Activated T-cell treated with anti-CD3 and anti-CD28 coated beads, Interleukin-2, amount 50 U/mL, for 48 hours (primary cell): Measurements from ENCODE around the gene JMJD1C.
"Not testable (repeated sequence)": the region's sequence is repeated elsewhere in the genome, so short reads cannot be mapped to it uniquely, and the experiment has no call there.

ENCODE experiments used
- DNase-seq, 2 experiments: peaks; one replicate each; pipeline ENCODE4 v3.0.0-alpha.2; 2020

JMJD1C gene

DNA sequence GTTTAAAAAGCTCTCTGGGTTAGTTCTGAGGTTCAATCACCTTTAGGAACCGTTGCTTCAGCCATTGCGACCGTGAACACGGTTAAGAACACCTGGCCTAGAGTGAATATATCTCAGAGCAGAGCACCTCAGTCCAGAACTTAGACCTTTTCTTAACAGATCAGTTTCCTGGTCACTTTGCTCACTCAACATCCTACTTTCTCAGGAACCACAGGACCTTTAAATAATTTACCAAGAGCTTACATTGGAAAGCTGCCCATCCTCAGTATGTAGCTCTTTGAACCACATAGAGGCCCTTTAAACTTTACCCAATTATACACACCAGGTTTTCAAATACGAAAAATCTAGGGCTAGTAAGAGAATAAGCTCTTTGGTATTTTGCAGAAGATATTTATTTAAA, 179.4 kb downstream of the JMJD1C start:
- DNase-seq = no peak

- DNase-seq = not testable (repeated sequence)
Measured at GRCh38 chr10:63283901-63284300, 181.9 kb downstream of the JMJD1C start.

DNA sequence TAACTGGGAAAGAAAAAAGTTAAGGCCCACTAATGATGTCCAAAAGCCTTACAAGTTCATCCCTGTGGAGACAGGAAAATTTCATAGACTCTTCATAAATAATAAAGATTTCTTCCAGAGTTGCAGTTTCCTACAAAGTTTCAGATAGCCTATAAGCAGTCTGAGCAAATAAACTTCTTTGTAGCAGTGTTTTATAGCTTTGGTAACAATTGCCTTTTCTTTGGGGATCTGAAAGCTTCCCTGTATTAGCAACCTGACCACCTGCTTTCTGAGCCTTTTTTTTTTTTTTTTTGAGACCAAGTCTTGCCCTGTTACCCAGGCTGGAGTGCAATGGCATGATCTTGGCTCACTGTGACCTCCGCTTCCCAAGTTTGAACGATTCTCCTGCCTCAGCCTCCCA, 182.7 kb downstream of the JMJD1C start:
- no peak for DNase-seq

- no peak for DNase-seq
Measured at GRCh38 chr10:63281967-63282366, 183.8 kb downstream of the JMJD1C start.

- no peak for DNase-seq
Measured at GRCh38 chr10:63280386-63280785, 185.4 kb downstream of the JMJD1C start.

GRCh38 chr10:63275094-63275493, 190.7 kb downstream of the JMJD1C start:
- no peak for DNase-seq

GRCh38 chr10:63273577-63273976, 192.2 kb downstream of the JMJD1C start:
- no peak for DNase-seq

GRCh38 chr10:63268798-63269503, 196.8 kb downstream of the JMJD1C start:
- DNase-seq = peak; percentile 79 to 81

DNA sequence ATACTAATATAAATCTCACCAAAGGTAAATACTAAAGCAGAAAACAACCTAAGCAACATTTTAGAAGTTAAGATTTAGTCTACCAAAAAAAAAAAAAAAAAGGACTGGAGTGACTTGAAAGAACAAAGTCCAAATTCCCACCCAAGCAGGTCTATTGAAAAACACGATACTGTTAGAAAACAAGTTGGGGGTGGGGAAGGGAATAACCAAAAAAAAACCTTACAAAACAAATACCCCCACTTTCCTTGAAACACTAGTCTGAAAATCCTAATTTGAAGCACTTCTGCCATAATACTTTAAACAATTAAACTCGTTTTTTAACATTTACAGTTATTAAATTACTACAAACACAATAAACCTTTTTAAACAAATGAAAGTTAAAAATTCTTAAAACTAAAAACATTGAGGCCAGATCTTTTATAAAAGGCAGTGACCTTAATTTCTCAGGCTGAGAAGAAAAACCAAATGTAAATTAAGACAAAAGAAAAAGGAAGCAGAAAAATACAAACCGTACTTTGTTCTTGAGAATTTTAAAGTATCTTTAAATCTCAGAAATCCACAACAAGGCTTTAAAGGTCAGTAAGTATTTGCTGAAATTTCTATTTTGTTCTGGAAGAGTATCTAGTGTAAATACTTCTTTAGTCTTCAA, 197.5 kb downstream of the JMJD1C start:
- DNase-seq = no peak

GRCh38 chr10:63267414-63268148, 198.2 kb downstream of the JMJD1C start:
- DNase-seq = no peak

DNA sequence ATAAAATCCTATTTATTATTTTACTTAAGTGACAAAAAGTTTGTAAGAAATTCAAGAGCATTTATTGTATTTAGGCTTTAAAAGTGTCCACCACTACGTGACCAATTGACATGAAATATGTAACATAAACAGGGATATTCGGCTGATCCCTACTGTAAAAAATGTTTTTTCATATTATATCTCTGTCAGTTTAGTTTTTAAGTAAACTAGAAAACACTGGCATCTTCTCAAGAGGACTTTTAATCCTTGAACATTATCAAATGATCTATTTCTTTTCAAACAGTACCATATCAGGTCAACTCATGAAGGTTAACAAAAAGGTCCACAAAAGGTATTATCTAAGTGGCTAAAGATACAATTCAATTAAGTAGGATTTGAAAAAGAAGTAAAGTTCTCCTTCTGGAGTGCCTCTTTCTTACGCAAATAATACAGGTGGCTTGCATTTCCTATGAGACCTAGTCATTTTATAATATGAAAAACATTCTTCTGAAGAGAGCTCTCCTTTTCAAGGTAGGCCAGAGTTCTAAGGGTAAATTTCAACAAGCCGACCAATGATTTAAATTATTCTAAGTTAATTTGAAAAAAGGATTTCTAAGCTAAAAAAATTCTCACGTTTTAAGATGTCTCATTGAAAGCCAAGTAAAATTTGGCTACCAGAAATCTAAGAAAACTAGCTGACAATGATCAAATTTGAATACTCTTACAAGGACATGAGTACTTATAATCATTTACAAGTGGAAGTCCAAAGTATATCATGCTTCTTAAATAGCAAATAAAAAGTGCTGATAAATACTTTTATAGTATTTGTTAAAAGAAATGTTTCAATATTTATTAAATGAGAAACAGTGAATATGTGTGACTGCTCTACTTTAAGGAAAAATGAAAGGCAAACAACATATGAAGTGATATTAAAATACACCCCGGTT, 199.1 kb downstream of the JMJD1C start:
- DNase-seq = no peak

- DNase-seq = no peak
Measured at GRCh38 chr10:63265683-63266235, 200.0 kb downstream of the JMJD1C start.

DNA sequence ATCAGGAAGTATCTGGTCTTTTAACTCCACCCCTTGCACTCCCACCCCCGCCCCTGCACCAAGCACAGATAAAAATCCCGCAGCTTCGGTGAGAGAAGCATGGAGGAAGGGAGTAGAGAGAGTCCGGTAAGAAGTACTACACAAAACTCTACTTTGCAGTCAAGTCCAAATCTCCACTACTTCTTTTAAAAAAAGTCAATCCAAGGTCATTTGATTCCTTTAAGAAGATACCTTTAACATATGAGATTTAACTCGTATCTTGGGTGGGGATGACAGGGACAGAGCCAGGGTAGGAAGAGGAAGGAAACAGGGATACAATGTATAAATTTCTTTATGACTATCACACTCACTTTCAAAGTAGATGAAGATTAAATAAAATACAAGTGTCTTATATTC, 200.6 kb downstream of the JMJD1C start:
- peak in 1 of 2 experiments; percentile 44 for DNase-seq

DNA sequence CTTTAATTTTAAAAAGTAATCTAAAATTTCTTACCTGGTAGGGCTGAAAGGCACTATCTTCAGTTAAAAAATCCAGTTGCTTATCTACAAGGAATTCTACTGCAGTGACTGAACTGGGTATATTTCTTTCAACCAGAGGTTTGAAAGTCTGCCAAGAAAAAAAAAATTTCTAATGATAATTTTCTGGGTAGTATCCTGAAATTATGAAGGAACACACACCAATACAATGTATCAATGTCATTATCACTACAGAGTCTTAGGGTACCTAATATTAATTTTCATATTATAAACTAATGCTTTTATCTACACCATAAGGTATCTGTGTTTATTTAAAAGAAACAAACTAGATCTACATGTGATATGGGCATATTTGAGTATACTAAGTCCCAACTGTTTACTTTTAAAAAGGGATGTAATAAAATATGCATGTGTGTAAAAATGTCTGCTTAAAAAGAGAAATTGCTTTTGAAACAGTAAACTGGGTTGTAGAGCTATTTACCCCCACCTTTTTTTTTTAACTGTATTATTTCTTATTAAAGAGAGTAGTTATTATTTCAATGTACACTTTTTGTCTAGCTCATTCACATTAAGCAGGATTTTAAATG, 201.1 kb downstream of the JMJD1C start:
- no peak for DNase-seq

- DNase-seq = no peak
Measured at GRCh38 chr10:63262430-63263073, 203.2 kb downstream of the JMJD1C start.

GRCh38 chr10:63261496-63261895, 204.3 kb downstream of the JMJD1C start:
- no peak for DNase-seq

DNA sequence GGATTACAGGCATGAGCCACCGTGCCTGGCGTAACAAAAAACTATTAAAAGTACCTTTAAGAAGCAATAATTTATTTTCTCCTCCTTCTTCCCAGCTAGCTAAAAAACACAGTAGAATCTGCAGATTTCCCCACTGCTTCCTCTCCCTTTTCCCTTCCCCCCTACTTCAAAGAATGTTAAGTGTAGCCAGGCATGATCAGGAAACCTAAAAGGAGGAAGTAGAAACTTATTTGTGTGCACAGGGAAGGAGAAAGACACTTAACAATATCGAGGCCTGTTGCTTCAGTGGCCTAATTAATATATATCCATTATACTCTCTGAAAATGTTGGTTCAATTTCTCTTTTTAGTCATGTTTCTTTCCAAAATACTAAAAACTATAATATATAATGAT, 204.9 kb downstream of the JMJD1C start:
- no peak for DNase-seq

- DNase-seq = no peak
Measured at GRCh38 chr10:63260103-63260859, 205.5 kb downstream of the JMJD1C start.

DNA sequence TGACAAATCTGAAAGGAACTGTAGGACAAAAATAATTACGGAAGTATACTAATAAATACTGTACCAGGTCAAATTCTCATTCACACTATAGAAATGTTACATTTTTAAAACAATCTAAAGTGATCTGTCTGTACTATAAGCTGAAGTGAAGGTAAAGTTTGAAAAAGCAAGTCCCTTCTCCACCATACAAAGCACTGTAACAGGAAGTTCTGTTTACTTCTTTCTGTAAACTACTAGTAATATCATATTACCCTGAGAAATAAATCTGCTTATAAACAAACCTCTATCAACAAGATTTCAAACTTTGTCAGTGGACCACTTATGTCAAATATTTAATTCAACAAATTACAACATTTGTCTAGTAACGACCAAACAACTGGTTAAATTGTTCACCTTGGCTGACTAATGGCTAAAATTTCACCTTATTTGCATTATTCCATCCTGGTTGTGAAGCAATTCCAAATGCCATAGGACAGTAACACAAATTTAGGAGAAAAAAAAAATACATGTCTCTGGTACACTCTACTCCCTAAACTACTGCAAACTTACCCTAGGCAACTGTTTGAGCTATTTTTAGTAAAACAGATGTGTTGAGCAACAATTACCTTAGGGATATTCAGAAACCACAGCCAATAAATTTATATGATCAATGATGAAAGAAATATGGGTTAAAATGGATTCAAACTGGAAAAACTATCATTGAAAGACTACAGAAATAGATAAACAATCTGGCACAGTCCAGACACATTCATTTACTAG, 206.7 kb downstream of the JMJD1C start:
- DNase-seq = no peak

DNA sequence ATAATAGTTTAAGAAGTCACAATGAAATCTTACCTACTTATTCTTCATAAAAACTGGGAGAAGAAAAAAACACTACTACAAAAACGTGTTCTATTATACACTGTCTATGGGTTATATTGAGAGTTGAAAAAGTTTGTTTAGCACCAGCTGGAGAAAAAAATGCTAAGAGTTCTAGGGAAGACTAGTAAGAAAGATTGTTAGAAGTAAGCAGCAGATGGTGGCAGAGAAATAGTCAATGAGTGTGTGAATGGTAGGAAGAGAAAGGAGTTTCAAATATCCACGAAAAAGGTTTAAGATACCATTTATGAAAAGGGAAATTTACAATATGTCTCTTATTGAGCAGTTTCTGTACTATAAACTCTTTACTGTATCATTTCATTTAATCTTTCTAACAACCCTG, 208.0 kb downstream of the JMJD1C start:
- DNase-seq = no peak
